HG03175 (cell line): ENCODE measurements around the gene NOP53.
"Not testable (repeated sequence)": the region's sequence is repeated elsewhere in the genome, so short reads cannot be mapped to it uniquely, and the experiment has no call there.

ENCODE experiments used
- ATAC-seq: cut with Tn5 transposase; IDR thresholded peaks from one replicate; pipeline ENCODE4 v1.9.1; 2021; ENCODE audit warnings: mild to moderate bottlenecking, moderate library complexity; ENCODE audit not compliant: unreplicated experiment

The NOP53 gene

DNA sequence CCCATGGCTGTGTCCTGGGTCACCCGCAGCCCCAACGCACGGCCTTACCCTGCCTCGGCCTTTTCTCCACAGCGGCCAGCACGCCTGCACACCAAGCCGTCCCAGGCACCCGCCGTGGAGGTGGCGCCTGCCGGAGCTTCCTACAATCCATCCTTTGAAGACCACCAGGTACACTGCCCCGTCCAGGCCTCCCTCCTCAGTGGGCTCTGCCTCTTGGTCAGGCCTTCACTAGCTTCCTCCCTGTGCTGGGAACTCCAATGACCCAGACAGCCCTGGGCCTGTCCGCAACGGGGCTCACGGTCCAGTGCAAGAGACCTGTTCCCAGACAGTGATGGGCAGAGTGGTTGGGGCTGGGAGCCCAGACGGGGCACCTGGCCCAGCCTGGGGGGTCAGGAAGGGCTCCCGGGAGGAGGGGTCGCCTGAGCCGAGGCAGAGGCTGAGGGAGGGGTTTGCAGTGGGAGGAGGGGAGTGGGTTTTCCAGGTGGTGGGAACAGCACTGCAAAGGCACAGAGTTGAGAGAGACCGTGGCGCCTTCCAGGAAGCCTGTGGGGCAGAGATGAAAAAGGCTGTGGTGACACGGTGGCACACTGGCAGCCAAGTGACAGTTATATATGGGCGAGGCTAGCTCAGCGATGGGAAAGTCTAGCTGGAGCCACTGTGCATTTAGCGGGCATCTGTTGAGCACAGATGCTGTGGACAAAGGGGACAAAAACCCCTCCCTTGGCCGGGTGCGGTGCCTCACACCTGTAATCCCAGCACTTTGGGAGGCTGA lies 7.3 kb downstream of the NOP53 start:
- no peak for ATAC-seq

GRCh38 chr19:47754206-47755064 lies 9.1 kb downstream of the NOP53 start:
- no peak for ATAC-seq

- ATAC-seq: no peak
Measured at GRCh38 chr19:47755065-47755761, 9.9 kb downstream of the NOP53 start.

DNA sequence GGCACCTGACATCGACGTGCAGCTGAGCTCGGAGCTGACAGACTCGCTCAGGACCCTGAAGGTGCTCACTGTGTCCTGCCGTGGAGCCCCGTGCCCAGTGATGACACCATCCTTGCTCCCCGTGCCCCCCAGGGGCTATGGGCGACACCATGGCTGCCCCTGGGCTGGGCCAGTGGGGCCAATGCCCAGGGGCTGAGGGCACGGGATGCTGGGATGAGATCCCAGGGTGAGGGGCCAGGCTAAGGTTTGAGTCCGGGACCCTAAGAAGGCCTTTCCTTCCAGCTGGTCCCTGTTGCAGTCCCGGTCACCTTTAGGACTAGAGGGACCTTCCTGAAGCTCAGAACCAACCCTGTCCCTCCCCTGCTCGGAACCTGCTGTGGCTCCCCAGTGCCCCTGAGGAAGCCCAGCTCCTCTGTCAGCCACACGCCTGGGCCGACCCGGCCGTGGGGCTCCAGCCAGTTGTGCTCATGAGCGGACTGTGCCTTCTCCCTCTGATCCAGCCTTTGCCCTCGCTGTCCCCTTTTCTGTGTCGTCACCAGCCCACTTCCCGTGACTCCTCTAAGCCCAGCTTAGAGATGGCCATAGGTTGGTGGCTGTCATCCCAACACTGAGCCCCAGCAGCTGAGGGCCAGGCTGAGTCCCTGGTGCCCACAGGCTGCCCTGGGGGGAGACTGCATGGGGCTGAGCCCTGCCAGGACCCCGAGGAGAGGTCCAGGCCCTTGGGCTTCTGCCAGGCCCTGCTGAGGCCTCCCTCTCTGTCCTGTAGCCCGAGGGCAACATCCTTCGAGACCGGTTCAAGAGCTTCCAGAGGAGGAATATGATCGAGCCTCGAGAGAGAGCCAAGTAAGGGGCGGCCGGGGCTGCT lies 10.6 kb downstream of the NOP53 start:
- ATAC-seq: no peak

- ATAC-seq: no peak
Measured at GRCh38 chr19:47756627-47756929, 11.2 kb downstream of the NOP53 start.

DNA sequence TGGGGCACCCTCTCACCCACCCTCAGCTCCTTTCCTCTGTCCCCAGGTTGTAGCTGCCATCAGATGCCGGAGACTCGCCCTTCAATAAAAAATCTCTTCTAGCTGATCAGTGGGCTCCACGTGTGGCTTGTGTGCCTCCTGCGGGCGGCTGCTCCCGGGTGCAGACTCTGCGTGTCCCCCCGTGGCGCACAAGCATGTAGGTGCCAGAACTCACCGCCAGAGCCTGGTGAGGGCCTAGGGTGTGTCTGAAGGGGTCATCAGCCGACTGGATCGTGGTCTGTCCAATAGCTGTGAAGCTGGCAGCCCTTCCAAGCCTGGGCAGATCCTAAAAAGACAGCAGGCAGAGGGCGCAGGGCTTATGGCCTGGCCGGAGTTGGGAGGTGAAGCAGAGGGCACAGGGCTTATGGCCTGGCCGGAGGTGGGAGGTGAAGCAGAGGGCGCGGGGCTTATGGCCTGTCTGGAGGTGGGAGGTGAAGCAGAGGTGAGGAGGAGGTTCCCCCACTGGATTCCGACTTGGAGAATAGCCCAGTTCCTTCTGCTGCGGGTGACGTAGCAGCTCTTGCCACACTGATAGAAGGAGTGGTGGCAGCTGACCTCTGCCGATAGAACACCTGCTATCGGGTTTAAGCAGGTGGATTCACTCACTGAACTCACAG lies 11.7 kb downstream of the NOP53 start:
- ATAC-seq: no peak

- ATAC-seq: no peak
Measured at GRCh38 chr19:47757617-47758442, 12.5 kb downstream of the NOP53 start.

DNA sequence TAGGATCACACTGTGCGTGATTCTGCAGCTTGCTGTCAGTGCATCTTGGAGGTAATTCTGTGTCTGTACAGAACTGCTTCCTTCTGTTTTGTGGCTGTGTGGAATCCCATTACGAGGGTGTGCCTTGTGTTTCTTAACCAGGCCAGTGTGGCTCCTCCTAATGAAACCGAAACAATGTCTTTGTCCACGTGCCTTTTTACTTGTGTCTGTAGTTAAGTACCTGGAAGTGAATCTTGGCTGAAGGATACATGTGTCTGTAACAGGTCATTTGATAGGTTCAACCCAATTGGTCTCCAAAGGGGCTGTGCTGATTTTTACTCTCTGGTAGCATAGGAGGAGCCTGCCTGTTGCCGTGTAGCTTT lies 13.1 kb downstream of the NOP53 start:
- ATAC-seq: no peak

- ATAC-seq: no peak
Measured at GRCh38 chr19:47760632-47760999, 15.3 kb downstream of the NOP53 start.

- ATAC-seq: no peak
Measured at GRCh38 chr19:47761566-47761965, 16.2 kb downstream of the NOP53 start.

GRCh38 chr19:47762151-47762550 lies 16.8 kb downstream of the NOP53 start:
- ATAC-seq: no peak

DNA sequence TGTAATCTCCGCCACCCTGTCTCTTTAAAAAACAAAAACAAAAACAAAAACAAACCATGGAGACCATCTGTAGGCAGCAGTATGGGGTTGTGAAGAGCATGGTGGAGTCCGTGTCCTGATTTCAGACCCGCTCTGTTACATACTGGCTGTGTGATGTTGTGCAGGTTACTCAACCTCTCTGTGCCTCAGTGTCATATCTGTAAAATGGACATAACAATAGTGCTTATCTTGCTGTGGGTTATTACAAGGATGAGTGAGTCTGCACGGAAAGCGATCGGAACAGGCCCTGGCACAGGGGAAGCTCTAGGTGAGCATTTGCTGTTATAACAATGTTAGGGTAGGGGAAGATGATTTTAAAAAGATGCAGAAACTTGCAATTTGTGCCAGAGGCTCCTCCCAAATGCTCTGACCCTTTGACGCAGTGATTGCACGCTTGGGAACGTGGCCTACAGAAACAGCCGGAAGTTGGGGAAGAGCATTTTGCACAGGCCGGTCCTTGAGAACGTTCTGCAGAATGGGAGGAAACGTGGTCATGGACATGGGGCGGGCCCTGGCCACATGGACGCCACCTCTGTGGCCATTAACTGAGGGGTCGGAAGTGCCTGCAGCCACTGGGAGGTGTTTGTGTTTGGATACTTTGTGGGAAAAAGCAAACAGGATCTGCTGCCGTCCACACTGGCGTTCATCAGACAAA lies 17.4 kb downstream of the NOP53 start:
- ATAC-seq: no peak

GRCh38 chr19:47764705-47765104 lies 19.4 kb downstream of the NOP53 start:
- not testable (repeated sequence) for ATAC-seq

- ATAC-seq: no peak
Measured at GRCh38 chr19:47765523-47766358, 20.4 kb downstream of the NOP53 start.

DNA sequence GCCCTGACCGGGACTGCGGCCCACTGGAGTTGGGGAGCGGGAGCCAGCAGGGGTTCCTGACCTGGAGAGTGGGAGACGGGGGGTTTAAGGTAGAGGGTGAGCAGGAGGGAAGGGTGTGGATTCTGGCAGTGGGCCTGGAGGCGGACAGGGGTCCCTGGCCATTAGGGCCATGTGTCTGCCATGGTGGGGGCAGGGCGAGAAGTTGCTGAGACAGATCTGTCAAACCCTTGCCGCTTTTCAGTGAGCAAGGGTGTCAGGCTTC lies 20.9 kb downstream of the NOP53 start:
- no peak for ATAC-seq

DNA sequence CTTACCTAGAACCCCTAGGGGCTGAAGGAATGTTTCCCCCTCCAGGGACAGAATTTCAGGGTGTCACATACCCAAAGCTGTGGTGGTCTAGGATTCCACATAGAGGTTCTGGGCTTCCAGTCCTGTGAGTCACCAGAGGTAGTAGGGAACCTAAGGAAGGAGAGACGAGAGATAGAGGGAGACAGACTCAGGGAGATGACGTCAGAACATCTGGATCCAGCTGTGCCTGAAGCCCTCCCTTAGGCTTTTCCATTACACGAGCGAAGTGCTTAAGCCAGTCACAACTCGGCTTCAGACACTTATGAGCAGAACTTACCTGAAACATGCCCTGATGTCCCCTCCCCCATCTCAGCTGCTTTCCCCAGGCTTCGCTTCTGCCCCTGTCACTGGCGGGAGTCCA lies 21.3 kb downstream of the NOP53 start:
- ATAC-seq: no peak

GRCh38 chr19:47767349-47767748 lies 22.0 kb downstream of the NOP53 start:
- ATAC-seq: no peak

GRCh38 chr19:47768604-47769003 lies 23.3 kb downstream of the NOP53 start:
- no peak for ATAC-seq
